GM21723 (cell line): ENCODE results near the gene TUB.

Source experiments
- ATAC-seq: cut with Tn5 transposase; IDR thresholded peaks from one replicate; pipeline ENCODE4 v1.9.1; 2021; ENCODE audit warnings: mild to moderate bottlenecking, moderate library complexity; ENCODE audit not compliant: unreplicated experiment

TUB gene, protein sequence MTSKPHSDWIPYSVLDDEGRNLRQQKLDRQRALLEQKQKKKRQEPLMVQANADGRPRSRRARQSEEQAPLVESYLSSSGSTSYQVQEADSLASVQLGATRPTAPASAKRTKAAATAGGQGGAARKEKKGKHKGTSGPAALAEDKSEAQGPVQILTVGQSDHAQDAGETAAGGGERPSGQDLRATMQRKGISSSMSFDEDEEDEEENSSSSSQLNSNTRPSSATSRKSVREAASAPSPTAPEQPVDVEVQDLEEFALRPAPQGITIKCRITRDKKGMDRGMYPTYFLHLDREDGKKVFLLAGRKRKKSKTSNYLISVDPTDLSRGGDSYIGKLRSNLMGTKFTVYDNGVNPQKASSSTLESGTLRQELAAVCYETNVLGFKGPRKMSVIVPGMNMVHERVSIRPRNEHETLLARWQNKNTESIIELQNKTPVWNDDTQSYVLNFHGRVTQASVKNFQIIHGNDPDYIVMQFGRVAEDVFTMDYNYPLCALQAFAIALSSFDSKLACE

DNA sequence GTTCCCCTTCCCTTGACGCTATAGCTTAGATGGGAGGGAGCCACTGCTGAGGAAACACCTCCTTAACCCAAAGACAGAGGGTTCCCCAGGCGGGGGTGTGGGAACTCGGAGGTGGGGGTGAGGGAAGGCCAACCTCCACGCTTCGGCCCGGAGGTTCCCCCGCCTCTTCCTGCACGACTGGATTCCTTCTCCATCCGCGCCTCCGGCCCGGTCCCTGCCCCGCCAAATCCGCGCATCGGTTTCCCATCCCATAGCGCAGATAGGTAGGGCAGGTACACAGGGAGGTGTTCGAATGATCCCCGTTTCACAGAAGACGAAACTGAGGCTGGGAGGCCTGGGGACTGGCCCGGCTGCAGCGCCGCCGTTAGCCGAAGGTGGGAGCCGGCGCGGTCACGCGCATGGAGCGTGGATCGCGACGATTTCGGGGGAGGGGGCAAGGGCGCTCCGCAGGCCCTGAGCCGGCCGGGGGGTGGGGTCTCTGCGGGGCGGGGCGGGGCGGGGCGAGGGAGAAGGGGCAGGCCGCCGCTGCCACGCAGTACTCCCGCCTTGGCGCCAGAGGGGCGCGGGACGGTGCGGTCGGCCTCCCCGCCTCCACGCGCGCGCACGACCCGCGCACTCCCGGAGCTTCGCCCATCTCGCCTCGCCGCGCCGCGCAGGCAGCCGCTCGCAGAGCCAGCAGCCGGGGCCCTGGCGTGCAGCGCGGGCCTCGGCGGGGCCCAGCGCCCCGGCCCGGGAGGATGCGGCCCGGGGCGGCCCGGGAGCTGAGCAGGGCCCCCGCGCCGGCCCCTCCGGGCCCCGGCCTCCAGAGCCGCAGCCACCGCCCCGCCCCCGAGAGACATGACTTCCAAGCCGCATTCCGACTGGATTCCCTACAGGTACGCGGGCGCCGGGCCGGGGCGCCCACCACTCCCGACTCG lies at the start of gene TUB:
Gene TUB (plus strand): TSS at position 538 of the 917 bp plus-strand sequence. CDS start 300 bp downstream, at position 838.
- ATAC-seq = no peak

DNA sequence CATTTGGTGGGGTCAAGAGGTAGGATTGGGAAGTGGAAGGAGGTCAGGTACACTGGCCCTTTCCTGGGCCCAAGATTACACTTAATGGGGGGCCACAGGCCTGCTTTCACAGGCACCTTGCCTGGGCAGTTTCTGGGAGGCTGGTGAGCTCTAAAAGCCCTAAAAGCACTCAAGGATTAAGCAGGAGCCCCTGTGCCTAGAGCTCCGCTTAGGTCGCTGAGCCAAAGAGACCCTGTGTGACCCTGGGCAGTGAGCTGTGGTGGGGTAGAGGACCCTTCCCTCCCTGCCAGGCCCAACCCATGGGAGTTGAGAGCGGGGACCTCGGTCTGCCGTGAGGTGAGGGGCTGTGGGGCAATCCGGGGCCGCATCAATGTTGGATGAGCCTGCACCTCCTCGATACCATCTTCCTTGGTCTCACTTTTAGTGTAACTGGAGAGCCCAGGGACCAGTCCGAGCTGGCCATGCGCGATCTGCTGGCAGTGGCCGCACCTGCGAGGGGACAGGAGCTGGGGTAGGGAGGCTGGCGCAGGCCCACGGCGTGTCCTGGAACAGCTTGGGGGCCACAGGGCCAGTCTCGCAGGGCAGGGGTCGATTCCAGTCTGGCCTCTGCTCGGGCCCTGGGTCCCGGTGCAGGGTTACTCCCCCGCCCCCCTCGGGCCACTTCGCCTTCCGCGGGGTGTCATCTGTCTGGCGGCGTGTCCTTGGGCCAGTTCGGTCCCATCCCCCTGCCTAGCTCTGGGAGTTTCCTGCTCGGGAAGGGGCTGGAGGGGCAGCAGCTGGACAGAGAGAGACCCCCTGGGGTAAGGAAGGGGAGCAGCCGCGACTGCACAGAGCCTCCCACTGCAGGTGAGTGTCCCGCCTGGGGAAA lies 49.5 kb upstream of the TUB start:
- ATAC-seq = no peak

DNA sequence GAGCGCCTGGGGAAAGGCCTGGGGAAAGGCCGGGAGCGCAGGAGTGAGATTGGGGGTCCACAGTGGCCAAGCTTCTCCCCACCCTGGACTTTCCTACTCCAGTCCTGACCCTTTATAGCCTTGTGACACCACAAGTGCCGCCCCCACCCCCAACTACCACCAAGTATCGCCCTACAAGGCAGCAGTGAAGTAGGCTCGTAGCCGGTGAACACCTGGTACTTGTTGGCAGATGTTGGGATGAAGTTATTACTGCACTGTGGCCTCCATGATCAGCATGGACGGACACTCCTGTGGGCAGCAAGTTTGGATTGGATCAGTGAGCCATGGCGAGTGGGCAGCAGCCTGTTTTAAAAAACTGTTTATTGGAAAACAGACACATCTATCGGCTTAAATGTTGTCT lies 48.9 kb upstream of the TUB start:
- no peak for ATAC-seq

DNA sequence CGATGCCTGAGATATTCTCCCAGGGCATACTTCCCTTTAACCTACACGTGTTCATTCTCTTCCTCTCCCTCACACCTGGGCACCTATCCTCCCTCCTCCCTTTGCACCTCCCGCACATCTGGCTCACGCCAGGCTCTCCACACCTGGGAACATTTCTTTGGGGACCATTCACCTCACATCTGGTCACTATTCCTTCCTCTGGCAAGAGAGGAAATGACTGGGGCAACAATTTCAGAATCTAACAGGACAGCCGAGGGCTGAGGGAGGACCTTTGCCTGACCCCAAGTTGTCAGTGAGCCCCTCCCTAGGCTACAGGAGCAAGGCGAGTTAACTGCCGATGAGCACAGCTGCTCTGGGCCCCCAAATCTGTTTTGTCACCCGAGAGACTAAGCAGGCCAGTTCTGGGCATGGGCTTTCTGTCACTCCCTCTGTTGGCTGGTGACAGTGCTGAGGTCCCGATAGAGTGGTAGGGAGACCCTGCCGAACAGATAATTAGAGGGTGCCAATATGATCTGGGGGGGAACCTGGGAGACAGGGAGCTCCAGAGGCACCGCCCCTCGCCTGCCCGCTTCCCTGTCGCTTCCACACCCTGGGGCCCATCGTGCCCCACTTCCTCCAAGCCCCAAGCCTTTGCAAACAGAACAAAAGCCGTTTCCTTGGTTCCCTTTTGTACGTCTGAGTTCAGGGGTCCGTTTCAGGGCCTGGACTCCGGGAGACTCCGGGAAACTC lies 48.3 kb upstream of the TUB start:
- no peak for ATAC-seq

DNA sequence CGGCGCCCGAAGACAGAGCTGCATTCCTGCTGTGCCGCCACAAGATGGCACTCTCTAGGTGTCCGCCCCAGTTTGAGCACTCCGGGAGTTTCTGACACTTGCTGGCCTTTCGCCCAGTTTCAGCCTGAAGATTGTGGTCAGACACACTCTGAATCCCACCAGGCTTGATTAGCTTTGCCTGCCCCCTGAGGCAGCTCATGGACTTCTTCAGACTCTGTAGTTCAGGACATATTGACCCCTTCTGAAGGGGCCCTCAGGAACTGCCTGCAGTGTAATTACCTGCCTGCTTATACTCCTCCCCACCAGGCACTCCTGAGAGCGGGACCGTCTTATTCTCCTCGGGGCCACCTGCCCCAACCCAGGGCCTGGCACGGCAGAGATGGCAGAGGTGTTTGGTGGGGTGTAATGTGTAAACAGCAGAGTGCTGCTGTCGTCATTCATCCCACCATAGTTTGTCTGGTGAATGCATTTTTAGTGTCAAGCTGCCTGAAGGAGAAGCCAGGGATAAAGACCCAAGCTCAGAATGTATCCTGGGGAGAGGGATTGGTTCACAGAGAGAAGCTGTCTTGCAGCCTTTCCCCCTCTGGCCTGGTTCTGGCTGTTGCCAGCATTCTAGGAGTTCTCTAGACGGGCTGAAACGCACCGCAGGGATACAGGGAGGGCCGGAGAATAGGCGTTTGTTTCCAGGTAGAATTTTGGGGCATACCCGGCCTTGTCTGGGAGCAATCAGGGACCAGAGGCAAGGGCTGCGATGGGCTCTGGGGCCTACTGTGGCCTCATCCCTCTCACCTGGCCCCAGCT lies 47.5 kb upstream of the TUB start:
- ATAC-seq = no peak

DNA sequence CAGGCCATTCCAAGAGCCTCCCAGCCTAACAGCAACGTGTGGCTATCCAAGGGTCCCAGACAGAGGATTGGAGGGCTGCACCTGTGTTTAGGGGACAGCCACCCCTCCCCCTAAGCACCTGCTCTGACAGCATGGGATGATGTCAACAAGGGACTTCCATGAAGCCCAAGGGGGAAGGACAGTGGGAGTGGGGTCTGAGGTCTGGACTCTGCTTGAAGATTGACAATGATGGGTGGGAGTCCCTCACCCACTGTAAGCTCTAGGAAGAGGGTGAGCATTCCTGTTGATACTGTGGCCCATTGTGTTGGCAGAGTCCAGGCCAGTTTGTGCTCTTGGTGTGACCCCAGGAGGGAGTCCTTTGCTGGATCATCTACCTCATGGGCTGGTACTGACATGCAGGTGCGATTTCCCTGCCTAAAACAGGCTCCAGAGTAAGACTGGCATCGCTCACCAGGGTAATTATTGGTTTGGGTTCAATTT lies 46.9 kb upstream of the TUB start:
- no peak for ATAC-seq

DNA sequence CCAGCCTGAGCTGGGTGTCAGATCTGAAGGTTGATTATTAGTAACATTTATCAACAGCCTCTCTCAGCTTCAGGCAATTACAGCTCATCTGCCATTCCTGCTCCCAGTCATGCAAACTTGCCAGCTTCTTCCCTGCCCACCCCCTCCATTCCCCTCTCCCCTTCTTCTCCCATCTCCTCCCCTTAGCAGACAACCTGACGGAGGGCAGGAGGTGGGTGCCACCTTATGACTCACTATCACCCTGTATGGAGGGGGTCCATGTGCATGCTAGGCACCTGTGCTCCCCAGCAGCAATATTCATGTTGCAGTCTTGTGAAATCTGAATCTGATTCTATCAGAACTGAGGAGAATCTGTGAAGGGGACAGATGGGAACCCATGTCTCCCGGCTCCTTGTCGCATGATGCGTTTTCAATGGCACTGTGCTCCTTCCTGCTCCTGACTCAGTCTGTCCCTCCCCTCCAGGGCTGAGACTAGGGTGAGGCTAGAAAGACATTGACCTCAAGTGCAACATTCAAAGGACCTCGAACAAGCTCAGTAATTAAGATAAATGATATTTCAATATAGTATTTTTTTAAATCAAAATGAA lies 46.3 kb upstream of the TUB start:
- ATAC-seq = no peak

DNA sequence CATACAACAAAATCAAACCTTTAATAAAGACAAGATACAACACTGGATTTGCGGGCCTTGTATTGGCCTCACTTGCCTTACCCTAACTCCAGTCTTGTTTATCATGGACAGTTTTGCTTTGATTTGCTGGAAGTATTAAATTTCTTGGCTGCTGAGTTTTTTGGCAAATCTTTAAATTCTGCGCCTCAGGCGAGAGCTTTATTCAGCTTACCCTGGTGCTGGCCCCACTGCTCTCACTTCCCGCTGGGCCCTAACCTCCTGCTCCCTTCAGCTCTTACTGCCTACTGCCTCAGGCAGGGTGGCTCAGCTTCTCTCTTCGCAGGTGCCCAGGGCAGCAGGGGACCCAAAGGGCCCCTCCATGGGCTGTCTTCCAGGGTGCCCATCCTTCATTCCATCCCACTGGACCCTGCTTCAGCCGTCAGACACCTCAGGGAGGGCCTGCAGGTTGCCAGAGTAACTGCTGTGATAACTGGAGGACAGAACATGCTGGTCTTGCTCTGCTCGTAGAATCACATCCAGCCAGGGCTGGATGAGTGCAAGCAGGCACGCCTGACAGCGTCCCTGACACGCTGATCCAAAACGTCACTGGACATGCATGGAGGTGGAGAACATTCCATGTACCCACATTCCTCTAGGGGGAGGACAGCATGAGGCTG lies 45.7 kb upstream of the TUB start:
- ATAC-seq = no peak

DNA sequence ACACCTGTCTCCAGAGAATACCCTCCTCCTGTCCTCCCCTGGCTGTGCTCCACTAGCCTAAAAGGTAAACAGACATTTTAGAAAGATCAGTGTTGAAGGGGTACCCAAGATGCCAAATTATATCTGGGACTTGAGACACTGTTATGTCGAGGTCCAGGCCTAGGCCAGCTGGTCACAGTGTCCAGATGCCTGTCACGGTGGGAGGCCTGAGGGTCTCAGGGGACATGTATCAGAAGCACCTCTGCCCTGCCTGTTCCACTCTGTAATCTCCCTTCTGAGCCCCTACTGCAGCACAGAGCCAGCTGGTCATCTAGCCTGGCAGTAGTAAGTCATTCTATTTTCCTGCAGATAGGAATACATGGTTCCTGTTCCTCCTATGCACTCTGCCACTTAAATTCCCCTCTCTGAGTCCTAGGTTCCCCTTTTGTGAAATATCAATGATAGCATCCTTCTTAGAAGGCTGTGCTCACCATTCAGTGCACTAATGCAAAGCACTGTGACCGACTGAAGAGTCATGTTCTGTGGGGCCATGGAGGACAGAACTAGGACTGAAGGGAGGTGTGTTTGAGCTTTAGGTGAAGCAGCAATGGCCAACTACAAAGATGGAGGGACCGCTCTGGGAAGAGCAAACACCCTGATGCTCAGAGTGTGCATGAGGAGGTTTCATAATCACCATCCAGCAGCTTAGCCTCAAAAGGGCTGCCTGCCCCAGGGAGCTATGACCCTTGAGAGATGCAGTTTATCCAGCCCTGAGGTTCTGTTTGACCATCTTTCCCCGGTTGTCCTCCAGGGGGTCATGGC lies 44.8 kb upstream of the TUB start:
- ATAC-seq = no peak

DNA sequence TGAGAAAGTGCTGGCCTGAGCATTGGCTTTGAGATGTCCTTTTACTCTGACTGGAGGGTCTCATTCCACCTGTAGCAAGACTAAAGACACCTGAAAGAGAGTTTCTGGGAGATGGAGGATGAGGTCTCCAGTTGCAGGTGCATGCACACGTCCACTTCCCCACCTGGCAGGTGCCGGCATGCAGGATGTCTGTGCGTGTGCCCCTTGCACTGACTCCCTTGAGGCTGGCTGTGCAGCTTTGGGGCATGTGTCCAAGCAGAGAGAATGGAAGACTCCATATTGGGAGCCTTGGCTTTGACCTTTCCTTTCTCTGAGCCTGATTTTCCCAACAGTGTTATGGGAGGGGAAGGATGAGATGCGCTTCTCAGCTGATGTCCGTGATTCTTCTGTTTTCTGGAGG lies 44.0 kb upstream of the TUB start:
- ATAC-seq = no peak

DNA sequence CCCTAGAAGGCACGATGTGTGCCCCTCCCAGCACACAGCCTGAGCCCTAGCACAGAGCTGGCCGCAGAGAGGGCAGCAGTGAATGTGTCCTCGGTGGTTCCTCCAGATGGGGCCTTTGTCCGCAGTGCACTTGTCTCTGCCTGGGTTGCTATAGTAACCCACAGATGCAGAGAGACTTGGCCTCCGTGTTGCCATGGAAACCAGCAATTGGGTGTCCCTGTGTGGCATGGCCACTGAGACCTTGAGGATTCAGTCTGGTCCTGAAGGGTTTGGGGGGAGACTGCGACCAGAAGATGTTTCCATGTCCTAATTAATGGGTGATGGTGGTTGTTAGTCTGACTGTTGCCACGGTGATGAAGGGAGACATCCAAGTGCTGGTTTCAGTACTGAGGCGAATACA lies 42.6 kb upstream of the TUB start:
- ATAC-seq = no peak

DNA sequence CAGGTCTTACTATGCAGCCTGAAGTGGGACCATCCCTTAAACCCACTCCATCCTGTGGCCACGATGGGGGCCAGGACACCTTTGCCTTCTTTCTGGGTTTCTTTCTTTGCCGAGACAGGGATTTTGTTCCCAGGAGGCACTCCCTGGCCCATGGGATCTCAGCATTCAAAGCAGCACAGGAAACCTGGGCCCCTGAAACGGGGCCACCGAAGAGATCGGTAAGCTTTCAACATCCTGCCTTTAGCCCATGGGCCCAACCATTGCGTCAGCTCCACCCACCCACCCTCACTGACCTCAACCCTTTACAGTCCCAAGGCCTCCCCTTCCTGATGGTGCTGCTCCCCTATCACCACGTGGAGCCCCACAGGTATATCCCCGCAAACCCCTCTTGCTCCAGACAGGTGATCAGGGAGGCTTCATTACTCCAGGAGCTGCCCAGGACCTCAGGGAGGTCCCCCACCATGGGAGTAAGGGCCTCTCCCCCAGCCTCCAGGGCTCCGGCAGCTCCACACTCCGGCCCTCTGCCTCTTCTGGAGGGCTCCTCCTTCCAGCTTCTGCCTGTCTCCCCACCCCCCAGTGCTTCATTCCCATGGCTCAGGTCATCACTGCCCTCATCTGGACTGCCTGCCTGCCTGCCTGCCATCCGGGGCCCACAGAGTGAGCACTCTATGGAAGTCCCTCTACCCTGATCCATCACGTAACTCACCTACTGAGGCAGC lies 42.0 kb upstream of the TUB start:
- ATAC-seq = no peak

DNA sequence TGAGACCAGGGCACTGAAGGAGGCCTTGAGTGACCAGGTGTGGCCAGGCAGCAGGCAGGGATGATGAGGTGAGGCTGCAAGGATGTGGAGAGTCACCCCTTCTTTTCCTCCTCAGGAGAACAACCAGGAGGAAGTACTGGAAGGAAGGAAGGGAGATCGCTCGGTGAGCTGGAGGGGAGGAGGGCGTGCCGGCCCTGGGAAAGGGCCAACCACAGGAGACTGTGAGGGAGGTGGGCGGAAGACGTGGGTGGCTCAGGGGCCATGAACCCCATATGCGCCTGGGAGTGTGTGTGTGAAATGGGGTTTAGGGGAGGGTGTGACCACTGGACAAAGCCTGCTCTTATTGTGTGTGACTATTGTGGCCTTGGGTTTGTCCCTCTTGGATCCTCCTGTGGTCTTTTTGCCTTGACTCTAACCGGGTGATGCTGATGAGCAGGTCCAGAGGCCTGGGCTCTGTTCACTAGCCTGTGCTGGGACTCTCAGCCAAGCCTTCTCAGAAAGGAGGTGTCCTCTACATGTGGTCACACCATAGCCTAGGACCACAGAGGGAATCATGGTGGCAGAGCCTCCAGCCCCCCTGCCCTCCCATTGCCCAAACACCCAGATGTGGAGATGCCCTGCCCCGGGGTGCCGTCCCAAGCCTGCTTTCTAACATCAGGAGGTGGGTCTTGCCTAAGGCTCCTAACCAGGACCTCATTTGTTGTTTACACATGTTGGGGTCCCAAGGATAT lies 41.3 kb upstream of the TUB start:
- ATAC-seq = no peak

DNA sequence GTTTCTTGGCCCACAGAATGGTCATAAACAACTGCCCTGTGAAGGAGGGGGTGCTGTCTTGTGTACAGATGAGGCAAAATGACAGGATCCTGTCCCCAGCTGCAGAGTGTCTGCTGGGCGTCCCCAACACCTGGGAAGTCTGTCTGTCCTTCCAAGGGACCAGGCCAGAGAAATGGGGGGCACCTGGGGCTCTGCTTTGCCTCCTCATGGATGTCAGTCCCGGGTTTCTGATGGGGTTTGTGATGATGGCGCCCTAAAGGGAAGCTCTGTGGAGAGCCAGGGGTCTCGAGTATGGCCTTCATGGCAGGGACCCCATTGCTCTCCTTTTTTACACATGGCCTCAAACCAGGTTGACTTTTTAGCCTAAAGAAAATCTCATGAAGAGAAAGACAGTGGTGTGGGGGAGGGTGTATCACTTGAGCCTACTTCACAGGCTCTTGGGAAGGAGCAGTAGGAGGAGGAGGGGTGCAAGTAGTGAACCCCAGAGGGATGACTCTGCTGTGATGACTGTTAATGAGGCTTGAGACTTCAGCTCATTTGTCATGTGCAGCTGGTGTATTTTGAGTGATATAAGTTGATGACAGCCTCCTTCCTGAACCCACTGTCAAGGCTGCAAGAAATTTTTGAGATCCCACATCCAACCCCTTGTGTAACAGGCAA lies 40.6 kb upstream of the TUB start:
- ATAC-seq = no peak

DNA sequence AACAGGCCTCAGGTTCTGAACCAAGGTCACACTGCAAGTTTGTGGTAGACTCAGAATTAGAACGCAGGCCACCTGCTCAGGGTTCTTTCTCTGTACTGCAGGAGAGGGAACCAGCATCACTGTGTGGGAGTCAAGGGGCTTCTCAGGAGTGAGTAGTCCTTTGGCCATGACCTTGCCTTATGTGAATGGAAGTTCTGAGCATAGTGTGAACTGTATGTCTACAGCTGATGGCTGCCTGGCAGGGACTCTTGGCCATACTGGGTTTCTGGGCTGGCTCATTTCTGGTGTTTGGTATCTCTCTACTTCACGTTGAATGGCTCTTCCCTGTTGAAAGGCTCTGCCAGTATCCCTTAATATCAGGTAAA lies 40.1 kb upstream of the TUB start:
- no peak for ATAC-seq

DNA sequence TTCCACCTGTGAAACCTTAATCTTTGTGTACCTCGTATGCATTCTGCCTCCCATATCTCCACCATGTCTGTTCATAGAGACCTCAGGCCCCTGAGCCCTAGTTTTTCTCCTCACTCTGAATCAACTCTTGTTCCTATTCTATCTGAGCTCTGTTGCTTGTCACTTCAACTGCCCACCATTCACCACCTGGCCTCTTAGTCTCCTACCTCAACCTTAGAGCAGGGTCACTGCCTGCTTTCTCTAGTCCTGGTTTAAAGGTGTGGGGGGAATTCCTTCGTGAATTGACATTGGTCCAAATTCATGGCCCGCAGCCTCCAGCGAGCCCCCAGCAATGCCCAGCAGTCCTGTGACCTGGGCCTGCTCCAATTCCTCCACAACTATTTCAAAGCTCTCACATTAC lies 39.4 kb upstream of the TUB start:
- no peak for ATAC-seq
